ENCODE data around the gene BUD23.
"Not testable (repeated sequence)": the region's sequence is repeated elsewhere in the genome, so short reads cannot be mapped to it uniquely, and the experiment has no call there.

BUD23 gene, protein sequence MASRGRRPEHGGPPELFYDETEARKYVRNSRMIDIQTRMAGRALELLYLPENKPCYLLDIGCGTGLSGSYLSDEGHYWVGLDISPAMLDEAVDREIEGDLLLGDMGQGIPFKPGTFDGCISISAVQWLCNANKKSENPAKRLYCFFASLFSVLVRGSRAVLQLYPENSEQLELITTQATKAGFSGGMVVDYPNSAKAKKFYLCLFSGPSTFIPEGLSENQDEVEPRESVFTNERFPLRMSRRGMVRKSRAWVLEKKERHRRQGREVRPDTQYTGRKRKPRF

DNA sequence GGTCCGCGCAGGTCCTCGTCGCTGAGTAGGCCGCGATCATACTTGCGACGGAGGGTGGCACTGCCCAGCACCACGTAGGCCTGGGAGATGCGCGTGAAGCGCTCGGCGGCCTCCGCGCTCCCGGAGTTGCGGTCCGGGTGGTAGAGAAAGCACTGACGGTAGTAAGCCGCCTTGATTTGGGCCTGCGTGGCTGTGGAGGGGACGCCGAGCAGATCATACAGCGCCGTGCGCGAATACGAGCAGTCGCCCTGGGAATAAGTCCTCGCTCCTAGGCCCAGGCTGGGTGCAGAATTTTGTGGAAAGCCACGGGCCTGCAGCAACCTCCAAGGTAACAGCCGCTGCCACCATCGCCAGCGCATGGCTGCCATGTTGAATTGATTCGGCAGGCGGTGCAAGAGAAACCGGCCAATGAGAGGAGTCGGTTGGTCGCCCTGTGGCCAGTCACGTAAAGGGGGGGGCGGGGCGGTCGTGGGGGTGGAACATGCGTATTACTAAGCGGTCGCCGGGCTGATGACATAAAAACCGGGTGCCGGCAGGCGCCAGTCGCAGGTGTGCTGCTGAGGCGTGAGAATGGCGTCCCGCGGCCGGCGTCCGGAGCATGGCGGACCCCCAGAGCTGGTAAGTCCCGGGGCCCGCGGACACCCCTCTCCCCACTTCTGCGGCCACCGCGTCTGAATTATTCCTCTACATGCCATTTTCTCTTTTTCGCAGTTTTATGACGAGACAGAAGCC lies at the start of gene BUD23, which contains the start of gene DNAJC30:
BUD23 (plus strand) TSS at position 542 of the 732 bp plus-strand sequence; CDS start at position 571, 29 bp downstream.
DNAJC30 (minus strand) TSS at position 398 of the 732 bp plus-strand sequence; CDS start at position 368, 30 bp downstream.
- DNase-seq (ENCODE audit: low spot score), result peak; percentile 99

DNA sequence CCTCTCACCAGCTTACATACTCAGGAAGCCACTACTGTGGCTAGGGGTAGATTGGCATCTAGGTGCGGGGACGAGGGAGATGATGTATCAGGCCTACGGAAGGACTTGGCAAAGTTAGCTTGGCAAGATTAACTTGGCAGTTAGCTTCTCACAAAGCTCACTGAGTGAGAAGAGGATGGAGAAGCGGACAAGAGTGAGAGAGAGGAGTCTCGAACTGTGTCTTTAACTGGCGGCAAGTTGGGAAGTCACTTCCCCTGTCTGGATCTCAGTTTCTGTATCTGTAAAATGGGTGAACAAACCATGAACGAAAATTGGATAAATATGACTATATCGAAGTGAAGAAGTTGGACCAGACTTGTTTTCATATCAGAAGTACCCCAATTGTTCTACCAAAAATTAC lies 49.6 kb upstream of the BUD23 start:
- DNase-seq (ENCODE audit: low spot score), result no peak

DNA sequence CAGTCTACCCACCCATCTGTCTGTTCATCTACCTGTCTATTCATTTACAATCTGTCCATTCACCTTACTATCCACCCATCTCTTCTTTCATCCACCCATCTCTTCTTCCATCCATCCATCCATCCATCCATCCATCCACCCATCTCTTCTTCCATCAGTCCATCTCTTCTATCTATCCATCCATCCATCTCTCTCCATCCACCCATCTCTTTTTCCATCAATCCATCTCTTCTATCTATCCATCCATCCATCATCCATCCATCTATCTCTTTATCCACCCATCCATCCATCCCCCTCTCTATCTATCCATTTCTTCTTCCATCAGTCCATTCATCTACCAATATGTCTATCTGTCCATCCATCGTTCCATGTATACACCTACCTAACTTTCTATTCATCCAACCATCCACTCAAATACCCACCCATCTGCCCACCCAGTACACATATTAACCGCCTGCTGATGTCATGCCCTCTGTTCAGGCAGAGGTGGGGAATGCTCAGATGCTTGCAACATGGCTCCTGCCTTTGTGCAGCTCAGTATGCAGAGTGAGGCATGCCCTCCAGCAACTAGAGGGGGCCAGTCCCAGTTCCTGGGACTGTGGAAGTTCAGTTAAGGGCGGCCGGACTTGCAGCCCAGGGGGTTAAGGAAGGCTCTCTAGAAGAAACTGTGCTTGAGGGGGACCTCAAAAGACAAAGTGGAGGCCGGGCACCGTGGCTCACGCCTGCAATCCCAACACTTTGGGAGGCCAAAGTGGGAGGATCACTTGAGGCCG lies 47.8 kb upstream of the BUD23 start:
- no peak for DNase-seq (ENCODE audit: low spot score)

DNA sequence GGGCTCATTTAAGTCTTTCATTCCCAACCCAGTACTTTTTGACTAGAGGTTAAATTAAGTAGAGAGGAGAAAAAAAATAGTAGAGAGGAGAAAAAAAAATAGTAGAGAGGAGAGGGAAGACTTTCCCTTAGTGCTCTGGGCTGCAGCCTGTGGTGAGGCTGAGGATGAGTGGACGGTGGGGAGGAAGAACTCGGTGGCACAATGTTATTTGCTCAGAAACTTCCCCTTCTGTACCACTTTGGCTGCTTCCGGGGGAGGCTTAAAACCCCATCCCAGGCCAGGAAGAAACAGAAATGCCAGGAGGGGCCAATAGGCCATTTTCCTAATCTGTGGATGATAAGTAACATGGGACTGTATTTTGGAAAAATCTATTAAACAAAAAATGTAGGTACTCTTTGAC lies 44.5 kb upstream of the BUD23 start:
- no peak for DNase-seq (ENCODE audit: low spot score)

DNA sequence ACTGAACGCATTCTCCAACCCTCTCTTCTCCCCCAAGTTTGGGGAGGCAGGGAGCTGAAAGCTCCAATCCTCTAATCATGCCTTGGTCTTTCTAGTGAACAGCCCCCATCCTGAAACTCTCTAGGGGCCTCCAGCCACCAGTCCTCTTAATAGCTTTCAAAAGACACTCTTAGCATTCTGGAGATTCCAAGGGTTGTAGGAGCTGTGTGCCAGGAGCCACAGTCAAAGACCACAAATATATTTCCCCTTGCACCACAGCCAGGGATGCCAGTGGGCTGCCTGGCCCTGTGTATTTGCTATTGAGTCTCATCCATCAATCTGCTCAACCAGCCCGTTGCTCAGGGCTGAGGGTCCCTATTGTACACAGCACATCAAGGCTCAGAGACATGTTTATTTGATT lies 40.6 kb upstream of the BUD23 start:
- no peak for DNase-seq (ENCODE audit: low spot score)

DNA sequence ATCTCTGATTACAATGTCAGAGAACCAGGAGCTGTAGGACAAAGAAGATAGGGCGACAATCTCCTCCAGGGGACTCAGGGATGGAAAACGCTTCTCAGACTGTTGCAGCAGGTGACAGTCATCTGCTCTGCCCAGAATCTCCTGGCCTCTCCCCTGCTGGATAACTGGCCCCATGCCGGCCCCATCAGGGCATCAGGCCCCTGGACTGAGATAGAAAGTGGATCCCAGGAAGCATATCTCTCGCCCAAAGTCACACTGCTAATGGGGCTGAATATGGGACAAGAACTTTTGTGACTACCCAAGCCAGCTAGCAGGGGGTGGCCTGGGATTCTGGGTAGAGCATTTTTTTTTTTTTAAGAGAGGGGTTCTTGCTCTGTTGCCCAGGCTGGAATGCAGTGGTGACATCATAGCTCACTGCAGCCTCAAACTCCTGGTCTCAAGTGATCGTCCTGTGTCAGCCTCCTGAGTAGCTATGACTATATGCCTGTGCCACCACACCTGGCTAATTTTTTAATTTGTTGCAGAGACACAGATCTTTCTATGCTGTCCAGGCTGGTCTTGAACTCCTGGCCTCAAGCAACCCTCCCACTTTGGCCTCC lies 38.6 kb upstream of the BUD23 start:
- no peak for DNase-seq (ENCODE audit: low spot score)

DNA sequence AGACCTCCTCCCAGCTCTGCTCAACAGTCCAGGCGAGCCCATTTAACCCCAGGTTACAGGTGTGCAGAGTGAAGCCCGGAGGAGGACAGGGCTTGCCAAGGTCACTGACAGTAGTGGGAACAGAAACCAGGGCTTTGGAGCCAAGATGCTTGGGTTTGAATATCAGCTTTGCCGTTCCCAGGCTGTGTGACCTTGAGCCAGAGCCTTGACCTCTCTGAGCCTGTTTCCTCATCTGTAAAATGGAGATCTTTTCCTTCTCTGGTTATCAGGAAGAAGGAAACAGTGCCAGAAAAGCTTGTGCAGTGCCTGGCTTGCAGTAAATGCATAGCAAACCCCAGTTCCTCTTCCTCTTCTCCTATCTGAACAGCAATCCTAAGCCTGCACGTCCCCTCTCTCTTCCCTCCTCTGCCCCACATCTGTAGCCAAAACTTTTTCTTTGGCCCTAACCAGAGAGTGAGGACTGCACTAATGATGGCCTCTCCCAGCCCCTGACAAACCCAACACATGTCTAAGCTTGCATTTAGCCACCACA lies 37.7 kb upstream of the BUD23 start:
- DNase-seq (ENCODE audit: low spot score), result no peak

DNA sequence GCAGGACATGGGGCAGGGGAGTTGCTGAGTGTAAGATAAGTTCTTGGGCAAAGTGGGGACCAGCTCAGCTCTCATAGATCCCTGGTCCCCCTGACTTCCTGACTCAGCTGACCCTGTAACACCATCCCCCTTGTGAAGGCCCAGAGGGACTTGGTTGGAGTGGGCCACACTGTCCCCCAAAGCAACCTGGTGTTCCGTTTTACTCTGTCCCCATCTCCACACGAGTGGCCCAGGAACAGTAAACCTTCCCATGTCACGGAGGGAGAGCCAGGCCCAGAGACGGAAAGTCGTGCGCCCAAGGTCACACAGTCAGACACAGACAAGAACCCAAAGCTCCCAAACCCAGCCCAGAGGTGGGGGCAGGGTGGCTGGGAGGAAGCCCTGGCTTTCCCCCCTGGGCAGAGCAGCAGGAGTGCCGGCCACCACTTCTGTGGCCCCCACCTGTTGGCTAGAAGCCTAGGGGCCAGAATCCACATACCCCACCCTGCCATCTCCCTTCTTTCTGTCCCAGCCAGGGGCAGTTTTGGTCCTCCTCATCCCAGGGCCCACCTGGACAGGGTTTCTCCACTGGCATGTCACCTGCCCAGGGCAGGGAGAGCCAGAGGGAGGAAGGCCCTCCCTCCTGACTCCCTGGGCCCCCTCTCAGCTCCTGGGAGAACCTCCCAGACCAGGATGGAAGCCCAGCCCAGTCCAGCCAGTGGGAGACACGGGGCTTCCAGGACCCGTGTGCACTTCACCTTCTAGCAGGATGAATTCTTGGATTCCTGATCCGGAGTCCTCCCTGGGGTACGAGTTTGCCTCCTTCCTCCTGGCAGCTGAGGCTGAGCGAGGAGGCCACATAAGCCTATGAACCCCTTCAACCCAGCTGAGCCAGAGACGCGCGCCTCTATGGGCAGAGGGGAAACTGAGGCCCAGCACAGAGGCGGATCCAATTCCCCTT lies 36.3 kb upstream of the BUD23 start:
- no peak for DNase-seq (ENCODE audit: low spot score)

DNA sequence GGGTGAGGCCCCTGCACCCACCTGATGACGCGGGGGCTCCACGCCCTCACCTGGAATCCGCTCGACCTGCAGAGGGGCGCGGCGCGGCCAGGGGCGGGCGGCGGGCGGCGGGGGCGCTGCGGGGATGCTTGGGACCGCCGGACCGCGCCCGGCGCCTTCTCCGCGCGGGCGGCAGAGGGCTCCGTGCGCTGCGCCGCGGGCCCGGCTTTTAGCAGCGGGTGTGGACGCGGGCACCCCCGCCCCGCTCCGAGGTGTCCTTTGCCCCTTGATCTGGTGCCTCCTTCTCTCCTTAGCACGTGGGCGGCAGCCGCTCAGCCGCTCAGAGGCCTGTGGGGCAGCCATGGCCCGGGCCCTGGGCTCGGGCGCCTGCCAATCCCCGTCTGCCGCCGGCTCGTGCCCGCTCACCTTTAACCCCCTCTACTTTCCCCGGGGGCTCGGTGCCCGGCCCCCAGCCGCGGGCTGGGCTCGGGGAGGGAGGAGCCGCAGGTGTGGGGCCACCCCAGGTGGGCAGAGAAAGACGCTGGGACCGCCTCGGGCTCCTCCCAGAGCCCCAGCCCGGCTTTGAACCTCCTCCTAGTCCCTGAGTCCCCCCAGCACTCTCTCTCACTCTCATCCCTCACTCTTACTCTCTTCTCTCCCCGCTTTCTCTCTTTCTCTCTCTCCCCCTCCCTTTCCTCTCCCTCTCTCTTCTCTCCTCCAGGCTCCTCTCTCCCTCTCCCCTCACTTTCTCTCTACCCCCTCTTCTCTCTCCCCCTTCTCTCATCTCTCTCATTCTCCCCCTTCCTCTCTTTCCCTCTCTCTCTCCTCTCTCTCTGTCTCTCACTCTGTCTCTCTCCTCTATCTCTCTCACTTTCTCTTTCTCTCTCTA lies 35.4 kb upstream of the BUD23 start:
- DNase-seq (ENCODE audit: low spot score), result no peak

DNA sequence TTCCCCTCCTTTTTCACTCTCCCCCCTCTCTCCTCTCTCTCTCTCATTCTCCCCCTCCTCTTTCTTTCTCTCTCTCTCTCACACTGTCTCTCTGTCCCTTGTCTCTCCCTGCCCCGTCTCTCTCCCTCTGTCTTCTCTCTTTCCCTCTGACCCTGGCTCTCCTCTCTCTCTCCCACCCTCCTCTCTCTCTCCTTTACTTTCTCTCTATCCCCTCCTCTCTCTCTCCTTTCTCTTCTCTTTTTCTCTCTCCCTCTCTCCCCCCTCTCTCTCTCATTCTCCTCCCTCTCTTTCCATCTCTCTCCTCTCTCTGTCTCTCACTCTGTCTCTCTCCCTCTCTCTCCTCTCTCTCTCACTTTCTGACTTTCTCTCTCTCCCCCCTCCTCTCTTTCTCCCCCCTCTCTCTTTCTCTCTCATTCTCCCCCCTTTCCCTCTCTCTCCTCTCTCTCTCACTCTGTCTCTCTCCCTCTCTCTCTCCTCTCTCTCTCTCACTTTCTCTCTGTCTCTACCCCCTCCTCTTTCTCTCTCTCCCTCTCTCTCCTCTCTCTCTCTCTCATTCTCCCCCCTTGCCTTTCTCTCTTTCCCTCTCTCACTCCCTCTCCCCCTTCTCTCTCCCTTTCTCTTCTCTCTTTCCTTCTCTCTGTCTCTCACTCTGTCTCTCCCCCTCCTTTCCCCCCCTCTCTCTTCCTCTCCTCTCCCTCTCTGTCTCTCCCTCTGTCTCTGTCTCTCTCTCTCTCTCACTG lies 34.6 kb upstream of the BUD23 start:
- no peak for DNase-seq (ENCODE audit: low spot score)

DNA sequence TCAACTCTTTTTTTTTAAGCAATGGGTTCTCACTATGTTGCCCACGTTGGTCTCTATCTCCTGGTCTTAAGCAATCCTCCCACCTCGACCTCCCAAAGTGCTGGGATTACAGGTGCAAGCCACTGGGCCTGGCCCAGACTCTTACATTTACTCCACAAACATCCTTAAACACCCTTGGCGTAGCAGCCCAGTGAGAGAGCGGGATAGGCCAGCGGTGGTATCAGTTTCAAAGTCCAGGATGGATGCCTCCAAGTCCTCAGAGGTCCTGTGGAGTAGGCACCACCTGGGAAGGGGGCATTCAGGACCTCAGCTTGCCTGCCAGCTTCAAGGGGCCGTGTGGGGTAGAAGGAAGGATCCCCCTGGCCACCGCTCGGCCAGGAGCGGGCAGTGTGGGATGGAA lies 33.8 kb upstream of the BUD23 start:
- DNase-seq (ENCODE audit: low spot score), result no peak

DNA sequence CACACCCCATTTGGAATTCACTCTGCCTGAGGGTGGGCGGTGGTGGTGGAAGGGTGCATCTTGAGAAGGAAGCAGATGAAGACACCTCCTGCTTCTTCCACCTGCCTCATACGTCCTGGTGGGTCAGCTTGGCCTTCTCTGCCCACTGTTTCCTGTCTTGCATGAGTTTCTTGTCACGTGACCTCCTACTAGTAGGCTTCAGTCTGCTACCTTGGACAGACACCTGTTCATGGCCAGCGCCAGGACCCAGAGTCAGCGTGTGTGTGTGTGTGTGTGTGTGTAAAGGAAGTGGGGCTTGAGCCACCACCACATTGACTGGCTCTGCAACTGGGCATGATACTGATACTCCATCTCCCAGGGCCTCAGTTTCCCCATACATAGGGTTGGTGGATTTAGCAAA lies 32.9 kb upstream of the BUD23 start:
- DNase-seq (ENCODE audit: low spot score), result no peak

DNA sequence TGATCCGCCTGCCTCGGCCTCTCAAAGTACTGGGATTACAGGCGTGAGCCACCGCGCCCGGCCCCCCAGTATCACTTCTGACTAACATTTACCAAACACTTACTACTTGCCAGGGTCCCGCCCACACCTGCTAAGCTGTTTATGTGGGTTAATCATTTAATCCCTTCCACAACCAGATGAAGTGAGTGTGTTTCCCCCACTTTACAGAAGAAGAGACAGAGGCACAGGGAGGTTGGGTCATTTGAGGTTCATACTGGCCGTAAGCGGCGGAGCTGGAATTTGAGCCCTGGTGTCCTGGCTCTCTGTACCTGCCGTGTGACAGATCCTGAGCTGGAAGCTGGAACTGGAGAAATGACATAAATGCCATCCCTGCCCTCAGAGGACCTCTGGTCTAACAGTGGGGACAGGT lies 30.9 kb upstream of the BUD23 start:
- no peak for DNase-seq (ENCODE audit: low spot score)

DNA sequence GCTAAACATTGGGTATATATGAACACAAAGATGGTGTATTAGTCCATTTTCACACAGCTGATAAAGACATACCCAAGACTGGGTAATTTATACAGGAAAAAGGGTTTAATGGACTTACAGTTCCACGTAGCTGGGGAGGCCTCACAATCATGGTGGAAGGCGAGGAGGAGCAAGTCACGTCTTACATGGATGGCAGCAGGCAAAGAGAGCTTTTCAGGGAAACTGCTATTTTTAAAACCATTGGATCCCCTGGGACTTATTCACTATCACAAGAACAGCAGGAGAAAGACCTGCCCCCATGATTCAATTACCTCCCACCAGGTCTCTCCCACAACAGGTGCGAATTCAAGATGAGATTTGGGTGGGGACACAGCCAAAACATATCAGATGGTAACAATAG lies 28.1 kb upstream of the BUD23 start:
- DNase-seq (ENCODE audit: low spot score), result not testable (repeated sequence)

DNA sequence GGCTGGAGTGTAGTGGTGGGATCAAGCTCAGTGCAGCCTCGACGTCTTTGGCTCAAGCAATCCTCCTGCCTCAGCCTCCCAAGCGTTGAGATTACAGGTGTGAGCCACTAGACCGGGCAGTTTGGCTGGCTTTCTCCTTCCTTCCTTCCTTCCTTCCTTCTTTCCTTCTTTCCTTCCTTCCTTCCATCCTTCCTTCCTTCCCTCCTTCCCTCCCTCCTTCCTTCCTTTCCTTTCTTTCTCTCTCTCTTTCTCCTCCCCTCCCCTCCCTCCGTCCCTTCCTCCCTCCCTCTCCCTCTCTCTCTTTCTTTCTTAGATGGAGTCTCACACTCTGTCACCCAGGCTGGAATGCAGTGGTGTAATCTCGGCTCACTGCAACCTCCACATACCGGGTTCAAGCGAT lies 23.4 kb upstream of the BUD23 start:
- no peak for DNase-seq (ENCODE audit: low spot score)

DNA sequence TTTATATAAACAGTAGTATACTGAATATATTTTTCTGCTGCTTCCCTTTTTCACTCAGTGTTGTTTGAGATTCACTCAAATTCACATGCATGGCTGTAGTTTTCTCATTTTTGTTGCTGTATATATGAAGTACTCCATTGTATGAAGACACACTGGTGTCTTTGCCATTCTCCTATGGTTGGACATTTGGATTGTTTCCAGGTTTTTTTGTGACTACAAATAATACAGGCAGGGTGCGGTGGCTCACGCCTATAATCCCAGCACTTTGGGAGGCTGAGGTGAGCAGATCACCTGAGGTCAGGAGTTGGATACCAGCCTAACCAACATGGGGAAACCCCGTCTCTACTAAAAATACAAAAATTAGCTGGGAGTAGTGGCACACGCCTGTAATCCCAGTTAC lies 22.8 kb upstream of the BUD23 start:
- DNase-seq (ENCODE audit: low spot score), result not testable (repeated sequence)

DNA sequence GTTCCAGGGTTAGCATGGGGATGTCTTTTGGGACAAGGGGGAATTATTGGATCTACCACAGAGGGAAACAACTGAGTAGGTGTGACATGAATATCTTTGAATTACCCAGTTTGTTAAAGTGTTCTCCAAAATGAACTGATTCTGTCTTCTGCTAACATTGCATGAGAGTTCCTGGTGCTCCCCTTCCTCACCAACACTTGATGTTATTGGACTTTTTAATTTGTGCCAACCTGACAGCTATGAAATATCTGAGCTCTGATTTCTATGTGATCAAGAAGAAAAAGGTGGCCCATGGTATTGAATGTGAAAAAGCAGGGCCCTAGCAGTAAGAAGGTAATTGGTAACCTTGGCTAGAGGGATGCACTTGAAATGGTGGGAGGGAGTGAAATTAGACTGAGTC lies 20.4 kb upstream of the BUD23 start:
- no peak for DNase-seq (ENCODE audit: low spot score)

DNA sequence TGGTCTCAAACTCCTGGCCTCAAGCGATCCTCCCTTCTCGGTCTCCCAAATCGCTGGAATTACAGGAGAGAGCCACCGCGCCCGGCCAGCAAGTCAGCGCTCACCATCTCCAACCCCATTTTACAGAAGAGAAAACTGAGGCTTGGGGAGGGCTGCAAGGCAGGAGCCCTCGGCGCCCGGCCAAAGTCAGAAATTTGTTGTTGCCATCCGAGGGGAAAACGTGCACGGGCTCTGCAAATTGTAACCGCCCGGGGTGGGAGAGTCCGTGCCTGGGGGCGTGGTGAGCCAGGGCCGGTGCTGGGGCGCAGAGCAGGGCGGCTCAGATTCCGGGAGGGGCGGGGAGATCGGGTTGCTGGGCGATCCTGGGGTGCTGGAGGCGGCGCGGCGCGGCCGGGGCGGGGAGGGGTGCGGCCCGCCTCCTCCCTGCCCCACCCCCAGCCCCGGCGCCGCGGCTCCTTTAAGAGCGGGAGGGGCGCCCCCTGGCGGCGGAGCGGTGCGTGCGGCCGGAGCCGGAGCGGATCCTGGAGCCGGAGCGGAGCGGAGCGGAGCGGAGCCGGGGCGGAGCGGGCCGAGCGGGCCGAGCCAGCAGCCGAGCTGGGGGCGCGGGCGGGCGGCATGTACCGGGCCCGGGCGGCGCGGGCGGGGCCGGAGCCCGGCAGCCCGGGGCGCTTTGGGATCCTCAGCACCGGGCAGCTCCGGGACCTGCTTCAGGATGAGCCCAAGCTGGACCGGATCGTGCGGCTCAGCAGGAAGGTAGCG lies 15.9 kb upstream of the BUD23 start, which contains the start of gene VPS37D:
VPS37D (plus strand) TSS at position 488 of the 759 bp plus-strand sequence; CDS start at position 616, 128 bp downstream.
- peak; percentile 97 for DNase-seq (ENCODE audit: low spot score)

Measured in AG08395 (cell line).